HEK293 (cell line): ENCODE measurements around the gene C1orf56.

Source experiments
- CTCF ChIA-PET: fragments of 350-600 bp; formaldehyde crosslinking; extraction: SDS; loops from one replicate; lab custom pipeline; 2021; ENCODE audit warnings: antibody characterized with exemption; lab: Yijun Ruan, JAX
- POLR2A ChIA-PET: fragments of 300-600 bp; formaldehyde crosslinking; extraction: SDS; loops from one replicate; lab custom pipeline; 2020; ENCODE audit warnings: antibody characterized with exemption, inconsistent platforms; lab: Yijun Ruan, JAX
- H3K27ac ChIP-seq: fragments of 200-500 bp; sonication (Bioruptor generic); 2 replicates; pipeline ENCODE4 v1.5.1; 2014; ENCODE audit warnings: low read depth, low read length, control low read depth, inconsistent platforms; ENCODE audit errors: extremely low read depth
- H3K36me3 ChIP-seq, 2 experiments: fragments of 200-500 bp in 1 of 2; sonication (Bioruptor generic) in 1 of 2; 1 replicate in 1 of 2; 2 replicates in 1 of 2; pipeline ENCODE4 v1.5.1; 2014 to 2017; ENCODE audit warnings: inconsistent platforms in 2 of 2, low read length in 2 of 2; ENCODE audit not compliant: control insufficient read depth in 2 of 2, insufficient read depth in 1 of 2
- H3K4me1 ChIP-seq: fragments of 200-500 bp; sonication (Bioruptor generic); 2 replicates; pipeline ENCODE4 v1.5.1; 2014; ENCODE audit warnings: mild to moderate bottlenecking, low read length, inconsistent platforms; ENCODE audit not compliant: control insufficient read depth, insufficient read depth
- H3K4me3 ChIP-seq: 2 replicates; pipeline ENCODE4 v1.5.1; 2011; ENCODE audit warnings: low read depth, mild to moderate bottlenecking, control low read depth, low read length, moderate library complexity
- H3K9me3 ChIP-seq: fragments of 200-500 bp; sonication (Bioruptor generic); 2 replicates; pipeline ENCODE4 v1.5.1; 2014; ENCODE audit warnings: low read depth, low read length, inconsistent platforms; ENCODE audit not compliant: control insufficient read depth, insufficient read depth
- GLIS1 ChIP-seq: fragments of 450-650 bp; formaldehyde crosslinking; IDR thresholded peaks from 2 replicates; pipeline ENCODE4 v1.5.1; 2016; ENCODE audit warnings: missing biosample characterization, missing genetic modification characterization
- PATZ1 ChIP-seq: fragments of 450-650 bp; formaldehyde crosslinking; IDR thresholded peaks from 2 replicates; pipeline ENCODE4 v1.5.1; 2016; ENCODE audit warnings: missing biosample characterization, missing genetic modification characterization
- PRDM10 ChIP-seq: fragments of 450-650 bp; formaldehyde crosslinking; IDR thresholded peaks from 2 replicates; pipeline ENCODE4 v1.5.1; 2016; ENCODE audit warnings: missing biosample characterization, missing genetic modification characterization
- SCRT2 ChIP-seq: fragments of 450-650 bp; formaldehyde crosslinking; IDR thresholded peaks from 2 replicates; pipeline ENCODE4 v1.5.1; 2016; ENCODE audit warnings: missing biosample characterization, missing genetic modification characterization
- ZBTB11 ChIP-seq: fragments of 450-650 bp; formaldehyde crosslinking; conservative IDR thresholded peaks from 2 replicates; pipeline ENCODE4 v1.5.1; 2016; ENCODE audit warnings: low read depth, missing biosample characterization, missing genetic modification characterization
- ZIC2 ChIP-seq: fragments of 450-650 bp; formaldehyde crosslinking; IDR thresholded peaks from 2 replicates; pipeline ENCODE4 v1.5.1; 2016; ENCODE audit warnings: missing biosample characterization, missing genetic modification characterization
- ZNF132 ChIP-seq: fragments of 450-650 bp; formaldehyde crosslinking; IDR thresholded peaks from 2 replicates; pipeline ENCODE4 v1.5.1; 2017; ENCODE audit warnings: missing biosample characterization, missing genetic modification characterization, borderline replicate concordance
- ZNF138 ChIP-seq: fragments of 450-650 bp; formaldehyde crosslinking; IDR thresholded peaks from 2 replicates; pipeline ENCODE4 v1.5.1; 2016; ENCODE audit warnings: missing biosample characterization, missing genetic modification characterization, borderline replicate concordance
- ZNF140 ChIP-seq: fragments of 450-650 bp; formaldehyde crosslinking; IDR thresholded peaks from 2 replicates; pipeline ENCODE4 v1.5.1; 2016; ENCODE audit warnings: missing biosample characterization, missing genetic modification characterization
- ZNF155 ChIP-seq: fragments of 450-650 bp; formaldehyde crosslinking; IDR thresholded peaks from 2 replicates; pipeline ENCODE4 v1.5.1; 2016; ENCODE audit warnings: missing biosample characterization, missing genetic modification characterization
- ZNF19 ChIP-seq: fragments of 450-650 bp; formaldehyde crosslinking; IDR thresholded peaks from 2 replicates; pipeline ENCODE4; 2016; ENCODE audit warnings: missing biosample characterization, missing genetic modification characterization, low read depth
- ZNF211 ChIP-seq: fragments of 450-650 bp; formaldehyde crosslinking; IDR thresholded peaks from 2 replicates; pipeline ENCODE4 v1.5.1; 2016; ENCODE audit warnings: low read depth, missing biosample characterization, missing genetic modification characterization
- ZNF223 ChIP-seq: fragments of 450-650 bp; formaldehyde crosslinking; IDR thresholded peaks from 2 replicates; pipeline ENCODE4 v1.5.1; 2016; ENCODE audit warnings: missing biosample characterization, missing genetic modification characterization
- ZNF398 ChIP-seq: fragments of 450-650 bp; formaldehyde crosslinking; IDR thresholded peaks from 2 replicates; pipeline ENCODE4 v1.5.1; 2017; ENCODE audit warnings: missing biosample characterization, missing genetic modification characterization
- ZNF548 ChIP-seq: fragments of 450-650 bp; formaldehyde crosslinking; IDR thresholded peaks from 2 replicates; pipeline ENCODE4 v1.5.1; 2016; ENCODE audit warnings: missing biosample characterization, missing genetic modification characterization
- ZNF560 ChIP-seq: fragments of 450-650 bp; formaldehyde crosslinking; IDR thresholded peaks from 2 replicates; pipeline ENCODE4 v1.5.1; 2017; ENCODE audit warnings: missing biosample characterization, missing genetic modification characterization, borderline replicate concordance
- ZNF600 ChIP-seq: fragments of 450-650 bp; formaldehyde crosslinking; IDR thresholded peaks from 2 replicates; pipeline ENCODE4 v1.5.1; 2016; ENCODE audit warnings: missing biosample characterization, missing genetic modification characterization
- ZNF629 ChIP-seq: fragments of 450-650 bp; formaldehyde crosslinking; IDR thresholded peaks from 2 replicates; pipeline ENCODE4 v1.5.1; 2017; ENCODE audit warnings: missing biosample characterization, missing genetic modification characterization
- ZNF664 ChIP-seq: fragments of 450-650 bp; formaldehyde crosslinking; IDR thresholded peaks from 2 replicates; pipeline ENCODE4 v1.5.1; 2016; ENCODE audit warnings: missing biosample characterization, missing genetic modification characterization
- ZSCAN30 ChIP-seq: fragments of 450-650 bp; IDR thresholded peaks from 2 replicates; pipeline ENCODE4 v1.5.1; 2018; ENCODE audit warnings: missing biosample characterization, mild to moderate bottlenecking, missing genetic modification characterization, moderate library complexity
- TF ChIP-seq, protein P1 (sequence below): fragments of 450-650 bp; formaldehyde crosslinking; IDR thresholded peaks from 2 replicates; pipeline ENCODE4; 2016; ENCODE audit warnings: missing biosample characterization, missing genetic modification characterization
- TF ChIP-seq, protein P2 (sequence below): fragments of 450-650 bp; formaldehyde crosslinking; IDR thresholded peaks from 2 replicates; pipeline ENCODE4 v1.5.1; 2016; ENCODE audit warnings: missing biosample characterization, missing genetic modification characterization

Gene C1orf56

GRCh38 chr1:151047925-151048644 lies 534 bp downstream of the C1orf56 start (continued):
- TF ChIP-seq ZNF19 (tag by site-specific recombination) (no peak), GLIS1 (tag by site-specific recombination) (peak; percentile 41), ZNF398 (no peak)

DNA sequence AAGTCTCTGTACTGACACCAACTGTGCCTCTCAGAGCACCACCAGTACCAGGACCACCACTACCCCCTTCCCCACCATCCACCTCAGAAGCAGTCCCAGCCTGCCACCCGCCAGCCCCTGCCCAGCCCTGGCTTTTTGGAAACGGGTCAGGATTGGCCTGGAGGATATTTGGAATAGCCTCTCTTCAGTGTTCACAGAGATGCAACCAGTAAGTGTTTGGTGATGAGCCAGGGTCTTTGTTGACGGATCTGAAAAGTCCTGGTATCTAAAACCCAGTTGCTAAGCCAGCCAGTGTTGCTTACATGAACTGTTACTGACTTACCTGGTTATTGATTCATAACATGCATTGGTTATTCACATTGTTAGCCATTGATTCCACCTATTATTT lies 1.1 kb downstream of the C1orf56 start:
- H3K4me3 ChIP-seq = peak overlapping the region; percentile 52
- ChIA-PET POLR2A (interaction anchor here (0.7 to 2.4 kb wide), 5 partner anchors 10 to 707 kb away, joined by 3 to 17 read pairs (median 9); partner anchors contain the start of genes CDC42SE1, MINDY1 and MLLT11), CTCF (interaction anchor here (1.1 to 1.8 kb wide), 3 partner anchors 9 to 24 kb away, joined by 4 to 15 read pairs (median 9); partner anchors contain the start of gene MLLT11)
- peak overlapping the region; percentile 81; the same call in 1 of the 2 replicates for H3K27ac ChIP-seq
- no peaks in the 10 kb centered on the region for H3K9me3 ChIP-seq
- peaks cover 0 to 31% of the 10 kb centered on the region in 2 experiments; a peak in 2 of 3 replicates for H3K36me3 ChIP-seq
- no peaks in the 10 kb centered on the region for H3K4me1 ChIP-seq
- TF ChIP-seq ZNF138 (tag by site-specific recombination) (no peak), ZNF140 (tag by site-specific recombination) (no peak), ZNF629 (tag by site-specific recombination) (no peak), ZIC2 (tag by site-specific recombination) (no peak), ZNF132 (tag by site-specific recombination) (no peak), ZNF211 (tag by site-specific recombination) (no peak), ZNF560 (tag by site-specific recombination) (no peak), ZNF155 (tag by site-specific recombination) (no peak), ZNF548 (tag by site-specific recombination) (no peak), ZSCAN30 (tag by site-specific recombination) (no peak), PRDM10 (tag by site-specific recombination) (no peak), PATZ1 (tag by site-specific recombination) (peak; percentile 18; the same call in 1 of the 2 replicates), ZNF600 (peak; percentile 30), ZNF223 (tag by site-specific recombination) (no peak), SCRT2 (tag by site-specific recombination) (0 out of 2 replicates have a peak, but pooled peaks have one; percentile 54), ZNF664 (tag by site-specific recombination) (no peak; the same call in 1 of the 2 replicates), ZBTB11 (tag by site-specific recombination) (no peak)
- TF ChIP-seq, protein P1, sequence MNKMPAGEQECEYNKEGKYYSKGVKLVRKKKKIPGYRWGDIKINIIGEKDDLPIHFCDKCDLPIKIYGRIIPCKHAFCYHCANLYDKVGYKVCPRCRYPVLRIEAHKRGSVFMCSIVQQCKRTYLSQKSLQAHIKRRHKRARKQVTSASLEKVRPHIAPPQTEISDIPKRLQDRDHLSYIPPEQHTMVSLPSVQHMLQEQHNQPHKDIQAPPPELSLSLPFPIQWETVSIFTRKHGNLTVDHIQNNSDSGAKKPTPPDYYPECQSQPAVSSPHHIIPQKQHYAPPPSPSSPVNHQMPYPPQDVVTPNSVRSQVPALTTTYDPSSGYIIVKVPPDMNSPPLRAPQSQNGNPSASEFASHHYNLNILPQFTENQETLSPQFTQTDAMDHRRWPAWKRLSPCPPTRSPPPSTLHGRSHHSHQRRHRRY = no peak
- TF ChIP-seq, protein P2, sequence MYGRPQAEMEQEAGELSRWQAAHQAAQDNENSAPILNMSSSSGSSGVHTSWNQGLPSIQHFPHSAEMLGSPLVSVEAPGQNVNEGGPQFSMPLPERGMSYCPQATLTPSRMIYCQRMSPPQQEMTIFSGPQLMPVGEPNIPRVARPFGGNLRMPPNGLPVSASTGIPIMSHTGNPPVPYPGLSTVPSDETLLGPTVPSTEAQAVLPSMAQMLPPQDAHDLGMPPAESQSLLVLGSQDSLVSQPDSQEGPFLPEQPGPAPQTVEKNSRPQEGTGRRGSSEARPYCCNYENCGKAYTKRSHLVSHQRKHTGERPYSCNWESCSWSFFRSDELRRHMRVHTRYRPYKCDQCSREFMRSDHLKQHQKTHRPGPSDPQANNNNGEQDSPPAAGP (tag by site-specific recombination) = no peak
